ENCODE results near the gene DAPK1.

Gene DAPK1

GRCh38 chr9:87675906-87676515, 178.3 kb downstream of the DAPK1 start:
- no peak for DNase-seq (ENCODE audit: extremely low read depth, low read depth)
- no peak for TF ChIP-seq CTCF (IDR thresholded peaks at IDR 0.05; ENCODE audit: low read depth, low read length)

GRCh38 chr9:87676976-87677775, 179.5 kb downstream of the DAPK1 start:
- TF ChIP-seq CTCF (IDR thresholded peaks at IDR 0.05; ENCODE audit: low read depth, low read length), result no peak
- no peak for DNase-seq (ENCODE audit: extremely low read depth, low read depth)

- no peak for TF ChIP-seq CTCF (IDR thresholded peaks at IDR 0.05; ENCODE audit: low read depth, low read length)
- no peak for DNase-seq (ENCODE audit: extremely low read depth, low read depth)
These were observed 180.3 kb downstream of the DAPK1 start for GRCh38 chr9:87677776-87678587.

- peak; percentile 37 for DNase-seq (ENCODE audit: extremely low read depth, low read depth)
- peak; percentile 88 for TF ChIP-seq CTCF (IDR thresholded peaks at IDR 0.05; ENCODE audit: low read depth, low read length)
These were observed 181.1 kb downstream of the DAPK1 start for GRCh38 chr9:87678650-87679355.

GRCh38 chr9:87681271-87682061, 183.8 kb downstream of the DAPK1 start:
- DNase-seq (ENCODE audit: extremely low read depth, low read depth), result no peak
- TF ChIP-seq CTCF (IDR thresholded peaks at IDR 0.05; ENCODE audit: low read depth, low read length), result no peak

GRCh38 chr9:87682085-87682484, 184.4 kb downstream of the DAPK1 start:
- no peak for DNase-seq (ENCODE audit: extremely low read depth, low read depth)
- TF ChIP-seq CTCF (IDR thresholded peaks at IDR 0.05; ENCODE audit: low read depth, low read length), result no peak
